ENCODE measurements around the gene CHI3L1.

CHI3L1 gene

DNA sequence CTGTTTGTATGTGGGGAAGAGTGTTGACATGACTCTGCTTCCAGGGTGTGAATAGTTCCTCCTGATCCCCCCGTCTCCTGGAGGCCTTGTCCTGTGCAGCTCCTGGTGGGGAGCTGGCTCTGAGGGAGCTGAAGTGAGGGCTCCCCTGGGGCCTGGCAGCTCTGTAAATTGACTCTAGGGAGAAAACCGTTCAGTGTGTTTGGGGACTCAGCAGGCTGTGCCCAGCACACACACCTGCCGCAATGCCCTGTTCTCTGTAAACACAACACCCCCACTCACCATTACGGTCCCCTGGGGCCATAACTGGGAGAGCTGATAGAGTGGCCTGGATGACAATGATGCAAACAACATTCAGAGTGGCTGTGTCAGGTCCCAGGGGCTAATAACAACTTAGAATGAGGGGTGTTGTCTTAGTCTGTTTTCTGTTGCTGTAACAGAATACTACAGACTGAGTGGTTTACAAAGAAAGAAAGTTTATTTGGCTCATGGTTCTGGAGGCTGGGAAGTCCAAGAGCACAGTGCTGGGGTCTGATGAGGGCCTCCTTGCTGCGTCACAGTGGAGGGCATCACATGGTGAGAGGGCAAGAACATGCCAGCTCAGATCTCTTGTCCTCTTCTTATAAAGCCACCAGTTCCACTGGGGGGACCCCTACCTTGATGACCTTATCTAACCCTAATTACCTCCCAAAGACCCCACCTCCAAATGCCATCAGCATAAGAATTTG is 43.7 kb downstream of the CHI3L1 start:
- Histone ChIP-seq H3K27ac (ENCODE audit: low read depth, low read length) (no peak overlapping the region), H3K4me3 (ENCODE audit: insufficient read depth, low read length, poor library complexity, severe bottlenecking) (no peak overlapping the region)

DNA sequence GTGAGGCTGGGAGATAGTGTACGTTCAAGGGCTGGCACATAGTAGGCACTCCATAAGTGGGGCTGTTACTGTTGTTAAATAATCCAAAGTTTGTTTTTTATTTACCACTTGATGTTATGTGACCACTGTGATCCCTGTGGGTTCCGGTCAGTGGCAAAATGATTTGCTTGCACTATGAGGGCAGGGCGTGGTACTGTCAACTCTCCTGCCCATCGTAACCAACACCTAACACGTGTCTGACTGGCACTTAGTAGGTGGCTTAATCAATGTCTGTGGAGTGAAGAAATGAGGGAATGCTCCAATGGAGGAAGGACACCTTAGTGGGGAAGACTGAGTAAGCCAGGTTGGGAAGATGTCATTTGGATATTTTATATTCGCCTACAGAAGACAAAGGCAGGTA is 44.4 kb downstream of the CHI3L1 start:
- H3K27me3 ChIP-seq (ENCODE audit: low read length) = no peaks in the 10 kb centered on the region

More for the DNA sequence above, 43.7 kb downstream of the CHI3L1 start:
- no peaks in the 10 kb centered on the region for H3K9me2 ChIP-seq (replicated peaks; ENCODE audit: insufficient read depth, low read length)
- no peaks in the 10 kb centered on the region for H4K20me1 ChIP-seq (ENCODE audit: low read depth, low read length)
- no peak overlapping the region for H3K4me2 ChIP-seq (ENCODE audit: low read depth, low read length, poor library complexity, severe bottlenecking)
- no peak overlapping the region for H2AFZ ChIP-seq (ENCODE audit: low read depth, low read length, severe bottlenecking)
- no peaks in the 10 kb centered on the region for H3K27me3 ChIP-seq (ENCODE audit: low read length)
- no peak for TF ChIP-seq EZH2phosphoT487 (conservative IDR thresholded peaks at IDR 0.05; ENCODE audit: low read length)
- TF ChIP-seq, protein P1, sequence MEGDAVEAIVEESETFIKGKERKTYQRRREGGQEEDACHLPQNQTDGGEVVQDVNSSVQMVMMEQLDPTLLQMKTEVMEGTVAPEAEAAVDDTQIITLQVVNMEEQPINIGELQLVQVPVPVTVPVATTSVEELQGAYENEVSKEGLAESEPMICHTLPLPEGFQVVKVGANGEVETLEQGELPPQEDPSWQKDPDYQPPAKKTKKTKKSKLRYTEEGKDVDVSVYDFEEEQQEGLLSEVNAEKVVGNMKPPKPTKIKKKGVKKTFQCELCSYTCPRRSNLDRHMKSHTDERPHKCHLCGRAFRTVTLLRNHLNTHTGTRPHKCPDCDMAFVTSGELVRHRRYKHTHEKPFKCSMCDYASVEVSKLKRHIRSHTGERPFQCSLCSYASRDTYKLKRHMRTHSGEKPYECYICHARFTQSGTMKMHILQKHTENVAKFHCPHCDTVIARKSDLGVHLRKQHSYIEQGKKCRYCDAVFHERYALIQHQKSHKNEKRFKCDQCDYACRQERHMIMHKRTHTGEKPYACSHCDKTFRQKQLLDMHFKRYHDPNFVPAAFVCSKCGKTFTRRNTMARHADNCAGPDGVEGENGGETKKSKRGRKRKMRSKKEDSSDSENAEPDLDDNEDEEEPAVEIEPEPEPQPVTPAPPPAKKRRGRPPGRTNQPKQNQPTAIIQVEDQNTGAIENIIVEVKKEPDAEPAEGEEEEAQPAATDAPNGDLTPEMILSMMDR (IDR thresholded peaks at IDR 0.05; ENCODE audit: insufficient read depth, low read length, poor library complexity, severe bottlenecking) = no peak
- H3K36me3 ChIP-seq (ENCODE audit: low read length) = no peaks in the 10 kb centered on the region
- no peaks in the 10 kb centered on the region for H3K9me3 ChIP-seq (ENCODE audit: insufficient read depth, low read length)
- no peaks in the 10 kb centered on the region for H3K79me2 ChIP-seq (ENCODE audit: insufficient read depth, low read length)
- H3F3A ChIP-seq (ENCODE audit: insufficient read depth) = no peaks in the 10 kb centered on the region
- no peak overlapping the region for H3K9ac ChIP-seq (ENCODE audit: low read length)

DNA sequence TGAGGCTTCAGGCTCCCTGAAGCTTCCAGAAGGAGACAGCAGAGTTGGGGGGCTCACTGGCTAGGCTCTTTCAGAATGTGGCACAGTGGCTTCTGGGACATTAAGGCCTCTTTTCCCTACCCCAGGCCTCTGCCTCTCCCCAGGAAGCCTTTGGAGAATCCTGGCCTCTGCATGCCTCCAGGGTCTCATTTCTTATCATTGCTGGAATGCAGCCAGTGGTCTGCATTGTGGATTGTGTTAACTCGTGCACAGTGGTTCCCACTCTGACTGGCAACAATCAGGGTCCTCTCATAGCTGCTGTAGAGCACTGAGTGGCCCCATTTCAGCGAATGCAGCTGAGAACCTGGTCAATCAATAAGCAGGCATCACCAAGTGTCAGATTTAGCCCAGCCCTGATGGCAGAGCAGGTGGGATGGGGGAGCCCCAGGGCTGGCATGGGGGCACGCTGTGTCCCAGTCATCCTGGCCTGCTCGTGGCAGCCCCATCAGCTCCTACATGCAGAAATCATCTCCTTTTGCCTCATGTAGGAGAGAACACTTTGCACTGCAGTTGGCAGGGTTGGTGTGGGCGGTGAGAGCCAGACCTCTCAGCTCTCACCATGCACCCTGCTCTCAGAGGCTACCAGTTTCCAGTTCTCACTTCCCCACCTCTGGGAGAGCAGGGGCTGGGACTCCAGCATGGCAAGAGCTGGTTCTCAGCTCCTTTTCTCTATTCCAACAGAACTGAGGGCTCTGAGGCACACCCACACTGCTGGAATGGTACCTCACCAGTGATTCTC is 45.6 kb downstream of the CHI3L1 start:
- Histone ChIP-seq H3K4me2 (ENCODE audit: low read depth, low read length, poor library complexity, severe bottlenecking) (no peak overlapping the region), H3K79me2 (ENCODE audit: insufficient read depth, low read length) (no peaks in the 10 kb centered on the region)

More for the DNA sequence above, 44.4 kb downstream of the CHI3L1 start:
- Histone ChIP-seq H2AFZ (ENCODE audit: low read depth, low read length, severe bottlenecking) (no peak overlapping the region), H3K4me2 (ENCODE audit: low read depth, low read length, poor library complexity, severe bottlenecking) (no peak overlapping the region), H3K36me3 (ENCODE audit: low read length) (no peaks in the 10 kb centered on the region), H3K9ac (ENCODE audit: low read length) (no peak overlapping the region), H3F3A (ENCODE audit: insufficient read depth) (no peaks in the 10 kb centered on the region), H3K4me3 (ENCODE audit: insufficient read depth, low read length, poor library complexity, severe bottlenecking) (no peak overlapping the region), H4K20me1 (ENCODE audit: low read depth, low read length) (no peaks in the 10 kb centered on the region), H3K79me2 (ENCODE audit: insufficient read depth, low read length) (no peaks in the 10 kb centered on the region), H3K27ac (ENCODE audit: low read depth, low read length) (no peak overlapping the region), H3K9me3 (ENCODE audit: insufficient read depth, low read length) (no peaks in the 10 kb centered on the region), H3K9me2 (replicated peaks; ENCODE audit: insufficient read depth, low read length) (no peaks in the 10 kb centered on the region)
- no peak for TF ChIP-seq EZH2phosphoT487 (conservative IDR thresholded peaks at IDR 0.05; ENCODE audit: low read length)
- TF ChIP-seq, protein P1 (IDR thresholded peaks at IDR 0.05; ENCODE audit: insufficient read depth, low read length, poor library complexity, severe bottlenecking) = no peak

More for the DNA sequence above, 45.6 kb downstream of the CHI3L1 start:
- Histone ChIP-seq H3K9me2 (replicated peaks; ENCODE audit: insufficient read depth, low read length) (no peaks in the 10 kb centered on the region), H3F3A (ENCODE audit: insufficient read depth) (no peaks in the 10 kb centered on the region), H3K36me3 (ENCODE audit: low read length) (no peaks in the 10 kb centered on the region), H3K27me3 (ENCODE audit: low read length) (no peaks in the 10 kb centered on the region; the same call in 1 of the 2 replicates), H3K27ac (ENCODE audit: low read depth, low read length) (no peak overlapping the region), H3K9me3 (ENCODE audit: insufficient read depth, low read length) (no peaks in the 10 kb centered on the region), H3K9ac (ENCODE audit: low read length) (no peak overlapping the region), H3K4me3 (ENCODE audit: insufficient read depth, low read length, poor library complexity, severe bottlenecking) (no peak overlapping the region), H4K20me1 (ENCODE audit: low read depth, low read length) (no peaks in the 10 kb centered on the region), H2AFZ (ENCODE audit: low read depth, low read length, severe bottlenecking) (no peak overlapping the region)
- TF ChIP-seq, protein P1 (IDR thresholded peaks at IDR 0.05; ENCODE audit: insufficient read depth, low read length, poor library complexity, severe bottlenecking) = no peak
- TF ChIP-seq EZH2phosphoT487 (conservative IDR thresholded peaks at IDR 0.05; ENCODE audit: low read length) = no peak

Data from SU-DHL-6 (cell line).